Epithelial cell of esophagus (primary cell): ENCODE measurements around the gene EXD3.

ENCODE experiments used
- DNase-seq: peaks from one replicate; pipeline ENCODE4 v3.0.0; 2010; ENCODE audit warnings: low read depth
- H3K4me3 ChIP-seq: 2 replicates; pipeline ENCODE4 v1.5.1; 2011; ENCODE audit warnings: mild to moderate bottlenecking, low read length, control low read depth
- TF ChIP-seq, protein P1 (sequence below): IDR thresholded peaks from 2 replicates; pipeline ENCODE4 v1.5.1; 2011; ENCODE audit warnings: low read depth, mild to moderate bottlenecking, low read length, control low read depth, inconsistent platforms; ENCODE audit not compliant: insufficient read depth; ENCODE audit errors: missing control alignments

Gene EXD3

DNA sequence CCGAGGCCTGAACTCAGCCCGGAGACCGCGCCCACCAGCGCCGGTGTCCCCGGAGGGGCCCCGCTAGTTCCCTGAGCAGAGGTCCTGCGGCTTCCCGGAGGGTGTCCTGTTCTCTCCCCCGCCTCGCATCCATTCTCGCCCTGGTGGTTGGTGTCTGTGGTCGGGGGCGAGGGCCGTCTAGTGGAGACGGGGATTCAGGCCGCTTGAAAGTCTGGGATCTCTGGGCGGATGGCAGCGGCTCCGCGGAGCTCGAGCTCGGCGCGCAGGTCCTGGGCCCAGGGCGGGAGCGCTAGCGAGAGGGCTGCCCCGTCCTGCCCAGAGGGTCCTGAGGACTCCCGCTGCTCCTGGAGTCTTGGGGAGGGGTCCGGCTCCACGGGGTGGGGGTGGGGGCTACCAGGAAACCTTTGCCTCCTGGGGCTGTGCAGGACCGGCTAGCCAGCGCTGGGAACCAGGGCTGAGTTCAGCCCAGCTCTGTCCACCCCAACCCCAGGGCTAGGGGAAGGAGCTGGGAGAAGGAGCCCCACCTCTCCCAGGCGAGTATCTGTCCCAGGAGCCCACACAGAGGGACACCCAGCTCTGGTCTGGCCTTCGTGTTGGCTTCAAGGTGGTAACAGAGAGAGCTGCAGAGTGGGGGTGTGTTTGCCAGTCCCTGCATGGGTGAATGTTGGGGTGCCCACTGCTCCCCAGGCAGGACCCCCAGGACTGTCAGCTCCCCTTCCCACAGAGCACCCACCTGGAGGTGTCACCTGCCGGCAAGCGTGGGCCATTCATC, 141.4 kb downstream of the EXD3 start:
- H3K4me3 ChIP-seq: no peak overlapping the region
- no peak for DNase-seq
- TF ChIP-seq, protein P1, sequence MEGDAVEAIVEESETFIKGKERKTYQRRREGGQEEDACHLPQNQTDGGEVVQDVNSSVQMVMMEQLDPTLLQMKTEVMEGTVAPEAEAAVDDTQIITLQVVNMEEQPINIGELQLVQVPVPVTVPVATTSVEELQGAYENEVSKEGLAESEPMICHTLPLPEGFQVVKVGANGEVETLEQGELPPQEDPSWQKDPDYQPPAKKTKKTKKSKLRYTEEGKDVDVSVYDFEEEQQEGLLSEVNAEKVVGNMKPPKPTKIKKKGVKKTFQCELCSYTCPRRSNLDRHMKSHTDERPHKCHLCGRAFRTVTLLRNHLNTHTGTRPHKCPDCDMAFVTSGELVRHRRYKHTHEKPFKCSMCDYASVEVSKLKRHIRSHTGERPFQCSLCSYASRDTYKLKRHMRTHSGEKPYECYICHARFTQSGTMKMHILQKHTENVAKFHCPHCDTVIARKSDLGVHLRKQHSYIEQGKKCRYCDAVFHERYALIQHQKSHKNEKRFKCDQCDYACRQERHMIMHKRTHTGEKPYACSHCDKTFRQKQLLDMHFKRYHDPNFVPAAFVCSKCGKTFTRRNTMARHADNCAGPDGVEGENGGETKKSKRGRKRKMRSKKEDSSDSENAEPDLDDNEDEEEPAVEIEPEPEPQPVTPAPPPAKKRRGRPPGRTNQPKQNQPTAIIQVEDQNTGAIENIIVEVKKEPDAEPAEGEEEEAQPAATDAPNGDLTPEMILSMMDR: no peak

DNA sequence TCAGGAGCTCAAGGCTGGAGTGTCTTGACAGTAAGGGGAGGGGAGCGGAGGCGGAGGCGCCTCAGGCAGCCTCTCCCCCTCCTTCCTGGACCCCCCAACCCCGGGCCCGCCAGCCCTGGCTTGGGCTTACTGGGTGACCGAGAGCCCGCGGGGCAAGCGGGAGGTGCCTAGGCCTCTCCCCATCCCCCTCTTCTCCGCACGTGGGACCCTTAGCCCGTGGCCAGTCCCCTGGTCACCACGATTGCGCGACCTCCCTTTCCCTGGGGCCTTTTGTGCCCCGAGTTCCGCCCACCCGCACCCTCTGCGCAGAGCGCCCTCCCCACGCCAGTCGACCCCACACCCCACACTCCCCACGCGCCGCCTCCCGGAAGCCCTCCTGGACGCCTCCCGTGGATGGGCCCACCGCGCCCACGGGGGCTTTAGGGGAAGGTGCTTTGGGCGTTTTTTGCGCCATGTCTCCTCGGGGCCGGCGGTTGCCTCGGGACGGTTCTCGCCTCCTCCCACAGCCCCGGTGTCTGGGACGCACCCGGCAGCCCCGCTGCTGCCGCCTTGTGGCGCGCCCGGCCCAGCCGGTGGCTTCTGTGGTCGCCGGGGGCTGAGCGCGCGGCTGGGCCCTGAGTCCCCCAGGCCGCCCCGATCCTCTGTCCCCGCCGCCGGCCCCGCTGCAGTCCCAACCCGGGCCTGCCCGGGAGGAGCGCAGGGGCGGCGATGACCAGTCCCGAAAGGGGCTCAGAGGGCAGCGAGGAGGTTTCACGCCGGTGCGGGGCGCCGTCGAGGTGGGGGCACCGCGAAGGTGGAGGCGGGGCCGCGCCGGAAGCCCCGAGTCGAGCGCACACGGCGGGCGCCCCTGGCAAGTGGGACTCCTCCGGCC, 142.3 kb downstream of the EXD3 start:
- TF ChIP-seq, protein P1: peak; percentile 34
- no peak overlapping the region for H3K4me3 ChIP-seq
- DNase-seq: peak; percentile 35

DNA sequence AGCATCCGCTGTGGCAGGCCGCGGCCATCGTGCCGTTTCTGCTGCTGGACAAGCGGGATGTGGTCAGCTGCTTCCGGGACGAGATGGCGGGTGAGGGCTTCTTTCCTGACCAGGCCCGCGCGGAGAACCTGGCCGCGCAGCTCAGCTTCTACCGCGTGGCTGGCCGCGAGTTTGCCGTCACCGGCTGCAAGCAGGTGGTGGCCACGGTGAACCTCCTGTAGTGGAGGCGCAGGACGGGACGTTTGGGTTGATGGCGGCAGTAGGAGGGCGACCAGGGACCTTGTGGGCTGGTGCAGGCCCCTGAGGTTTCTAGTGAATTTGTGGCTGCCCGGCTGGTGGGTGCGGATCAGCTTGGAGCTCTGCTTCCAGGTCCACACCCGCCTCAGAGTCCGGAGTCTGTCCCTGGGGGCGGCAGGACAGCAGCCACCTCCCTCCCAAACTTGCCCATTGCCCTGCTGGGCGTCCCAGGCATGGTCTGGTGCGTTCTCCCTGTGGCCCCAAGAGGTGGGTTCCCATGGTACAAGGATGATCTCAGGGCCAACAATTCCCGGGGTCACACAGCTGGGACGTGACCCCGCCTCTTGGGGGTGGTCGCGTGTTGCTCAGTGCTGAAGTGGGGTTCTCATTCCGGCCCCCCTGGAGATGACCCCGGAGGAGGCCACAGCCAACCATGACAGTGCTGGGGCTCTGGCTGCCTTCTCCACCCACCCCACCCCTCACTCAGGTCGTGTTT, 143.1 kb downstream of the EXD3 start:
- DNase-seq: no peak
- H3K4me3 ChIP-seq: no peak overlapping the region
- TF ChIP-seq, protein P1: no peak

DNA sequence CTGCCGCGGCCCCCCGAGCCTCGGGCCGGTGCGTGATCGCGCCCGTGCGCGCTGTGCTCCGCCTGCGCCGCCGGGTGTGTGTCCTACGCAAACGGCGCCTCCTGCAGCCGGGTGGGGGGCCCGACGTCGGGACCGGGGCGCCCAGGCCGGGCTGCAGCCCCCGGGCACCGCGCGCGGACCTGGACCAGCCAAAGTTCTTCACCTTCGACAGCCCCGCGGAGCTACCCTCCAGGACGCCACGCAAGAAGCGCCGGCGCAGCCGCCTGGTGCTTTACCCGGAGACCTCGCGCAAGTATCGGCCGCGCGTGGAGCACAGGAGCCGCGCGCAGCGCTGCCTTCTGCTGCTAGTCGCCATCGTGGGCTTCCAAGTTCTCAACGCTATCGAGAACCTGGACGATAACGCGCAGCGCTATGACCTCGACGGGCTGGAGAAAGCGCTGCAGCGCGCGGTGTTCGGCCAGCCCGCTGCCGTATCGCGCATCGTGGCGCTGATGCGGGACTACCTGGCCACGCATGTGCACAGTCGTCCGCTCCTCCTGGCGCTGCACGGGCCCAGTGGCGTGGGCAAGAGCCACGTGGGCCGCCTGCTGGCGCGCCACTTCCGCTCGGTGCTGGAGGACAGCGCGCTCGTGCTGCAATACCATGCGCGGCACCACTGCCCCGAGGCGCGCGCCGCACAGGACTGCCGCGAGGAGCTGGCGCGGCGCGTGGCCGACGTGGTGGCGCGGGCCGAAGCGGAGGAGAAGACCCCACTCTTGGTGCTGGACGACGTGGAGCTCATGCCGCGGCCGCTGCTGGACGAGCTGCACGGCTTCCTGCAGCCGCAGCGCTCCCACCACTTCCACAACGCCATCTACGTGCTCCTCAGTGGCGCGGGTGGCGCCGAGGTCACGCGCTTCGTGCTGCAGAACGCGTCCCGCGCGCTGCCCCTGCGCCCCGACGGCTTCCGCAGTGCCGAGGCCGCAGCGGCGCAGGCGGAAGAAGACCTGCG, 143.9 kb downstream of the EXD3 start:
- H3K4me3 ChIP-seq: peak overlapping the region; percentile 72

DNA sequence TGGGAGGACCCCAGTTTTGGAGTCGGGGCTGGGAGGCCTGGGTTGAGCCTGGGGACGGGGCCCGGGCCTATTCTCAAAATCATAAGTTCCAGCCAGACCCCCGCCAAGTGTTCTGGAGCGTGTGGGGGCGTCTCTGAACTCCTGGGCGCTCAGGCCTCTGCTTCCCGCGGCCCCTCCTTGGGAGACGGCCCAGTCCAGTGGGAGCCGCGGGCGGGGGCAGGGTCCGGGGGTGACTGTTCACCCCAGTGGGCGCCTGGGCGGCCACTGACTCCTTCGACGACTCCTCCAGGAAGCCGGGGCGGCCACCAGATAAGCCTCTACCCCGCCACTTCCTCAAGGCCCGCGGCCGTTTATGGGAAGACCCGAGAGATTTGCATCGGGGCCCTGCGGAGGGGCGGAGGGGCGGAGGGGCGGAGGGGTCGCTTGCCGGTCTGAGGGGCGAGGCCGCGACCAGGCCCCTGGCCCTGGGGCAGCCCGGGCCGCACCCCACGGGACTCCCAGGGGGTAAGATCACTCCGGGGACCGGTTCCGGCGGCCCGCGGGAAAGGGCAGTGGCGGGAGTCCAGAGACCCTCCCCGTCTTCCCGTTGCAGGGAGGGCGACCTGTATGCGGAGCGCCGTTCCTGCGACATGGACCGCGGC, 144.8 kb downstream of the EXD3 start:
- DNase-seq: peak; percentile 31
- TF ChIP-seq, protein P1: no peak
- H3K4me3 ChIP-seq: peak overlapping the region; percentile 72

More for the DNA sequence above, 143.9 kb downstream of the EXD3 start:
- DNase-seq: no peak
- TF ChIP-seq, protein P1: no peak
